GM21619 (cell line): ENCODE measurements around the gene ACSS1.
A peak's percentile ranks its signal among the peaks of the same experiment; 100 is the strongest.

Experiments
- ATAC-seq: cut with Tn5 transposase; IDR thresholded peaks from one replicate; pipeline ENCODE4 v1.9.1; 2021; ENCODE audit not compliant: unreplicated experiment

ACSS1 gene

DNA sequence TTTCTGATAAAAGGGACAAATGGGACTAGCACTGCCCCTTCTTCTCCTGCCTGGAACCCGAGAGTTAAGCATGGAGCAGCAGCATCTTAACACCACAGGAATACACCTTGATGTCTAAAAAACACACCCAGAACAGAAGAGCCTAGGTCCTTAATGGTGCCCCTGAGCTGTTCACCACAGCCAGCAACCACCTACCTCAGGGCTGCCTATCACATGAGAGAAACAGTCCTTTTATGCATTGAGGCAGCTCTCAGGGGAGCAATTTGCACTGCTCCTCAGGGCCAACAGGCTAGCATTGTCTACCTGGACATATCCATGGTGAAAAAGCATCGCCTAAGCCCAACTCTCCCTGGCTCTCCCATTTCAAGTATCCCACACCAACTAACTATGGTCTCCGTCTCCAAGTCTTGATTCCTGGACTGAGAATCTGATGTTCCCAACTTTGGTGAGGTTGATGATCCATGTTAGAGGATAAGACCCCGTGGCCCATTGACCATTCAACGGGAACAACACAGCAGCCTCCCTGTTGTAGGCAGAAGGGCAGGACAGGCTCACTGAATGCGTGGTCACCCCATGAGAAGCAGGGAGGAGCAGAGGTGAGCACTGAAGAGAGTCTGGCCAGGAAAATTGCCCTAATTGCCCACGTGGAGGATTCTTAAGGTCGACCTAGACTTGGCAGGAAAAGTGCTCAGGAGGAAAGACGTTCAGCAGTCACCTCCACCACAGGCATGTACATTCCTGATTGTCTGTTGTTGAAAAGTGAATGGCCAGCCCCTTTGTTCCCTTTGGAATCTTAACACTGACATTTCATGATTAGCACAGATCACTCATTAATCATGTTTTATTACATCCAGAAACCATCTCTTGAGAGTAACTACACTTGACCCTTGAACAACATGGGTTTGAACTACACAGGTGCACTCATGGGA lies 61.2 kb downstream of the ACSS1 start:
- ATAC-seq = no peak

DNA sequence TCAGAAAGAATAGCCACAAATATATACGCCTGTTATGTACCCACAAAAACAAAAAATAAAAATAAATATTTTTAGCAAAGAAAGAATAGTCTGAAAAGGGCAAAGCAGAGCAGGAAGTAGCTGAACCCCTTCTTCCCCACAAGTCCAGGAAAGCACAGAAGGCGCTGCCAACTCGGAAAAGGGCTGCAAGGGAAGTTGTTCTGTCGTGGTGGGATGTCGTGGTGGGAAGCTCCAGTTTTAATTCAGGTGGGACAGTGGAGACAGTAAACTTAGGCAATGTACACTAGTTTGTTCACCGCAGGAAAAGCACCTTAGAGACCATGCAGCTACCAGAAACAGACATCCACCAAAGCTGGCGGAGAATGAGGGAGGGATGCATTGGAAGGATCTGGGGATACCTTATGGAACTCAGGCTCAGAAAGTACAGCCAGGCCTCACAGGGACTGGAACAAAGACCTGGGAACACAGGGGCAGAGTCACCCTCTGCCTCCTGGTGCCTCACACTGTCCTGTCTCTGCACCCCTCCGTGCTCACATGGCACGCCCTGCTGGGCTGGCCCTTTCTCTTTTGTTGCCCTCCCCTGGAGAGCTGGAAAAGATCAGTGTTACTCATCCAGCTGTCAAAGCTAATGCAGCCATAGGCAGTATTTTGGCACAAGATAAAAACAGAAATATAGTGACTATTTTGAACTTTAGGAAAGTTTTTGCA lies 62.0 kb downstream of the ACSS1 start:
- ATAC-seq = no peak

DNA sequence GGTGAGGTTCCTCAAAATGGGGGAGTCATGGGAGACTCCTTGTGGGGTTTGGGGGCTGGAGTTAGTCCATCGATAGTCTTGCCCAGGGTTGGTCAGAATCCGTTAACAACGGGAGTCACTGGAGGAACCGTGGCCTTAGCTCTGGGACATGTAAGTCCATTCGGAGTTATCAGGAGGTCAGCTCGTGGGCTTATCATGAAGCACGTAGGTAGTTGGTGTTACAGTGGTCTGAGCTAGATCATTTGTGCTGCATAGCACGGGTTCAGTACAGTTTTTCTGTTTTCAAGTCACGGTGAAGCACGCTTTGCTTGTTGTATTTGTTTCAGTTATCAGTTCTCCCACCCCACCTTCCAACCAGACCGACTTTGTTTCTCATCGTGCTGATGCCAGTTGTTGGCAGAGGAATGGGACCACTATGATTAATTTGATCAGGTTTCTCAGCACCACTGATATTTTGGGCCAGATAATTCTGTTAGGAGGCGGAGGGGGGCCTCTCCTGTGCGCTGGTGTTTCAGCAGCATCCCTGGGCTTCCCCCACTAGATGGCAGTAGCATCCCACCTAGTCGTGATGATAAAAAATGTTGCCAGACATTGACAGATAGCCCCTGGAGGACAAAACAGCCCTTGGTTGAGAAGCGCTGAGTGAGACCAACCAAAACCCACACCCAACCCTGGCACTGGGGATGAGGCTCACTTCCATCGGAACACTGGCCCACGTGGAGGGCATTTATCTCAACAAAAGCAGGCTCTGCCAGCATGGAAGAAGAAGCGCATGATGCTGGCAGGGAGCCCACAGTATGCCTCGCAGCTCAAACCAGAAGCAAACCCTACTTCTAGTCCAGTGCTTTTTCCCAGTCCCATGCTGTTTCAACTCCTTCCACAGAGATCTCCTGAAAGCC lies 63.2 kb downstream of the ACSS1 start:
- no peak for ATAC-seq

DNA sequence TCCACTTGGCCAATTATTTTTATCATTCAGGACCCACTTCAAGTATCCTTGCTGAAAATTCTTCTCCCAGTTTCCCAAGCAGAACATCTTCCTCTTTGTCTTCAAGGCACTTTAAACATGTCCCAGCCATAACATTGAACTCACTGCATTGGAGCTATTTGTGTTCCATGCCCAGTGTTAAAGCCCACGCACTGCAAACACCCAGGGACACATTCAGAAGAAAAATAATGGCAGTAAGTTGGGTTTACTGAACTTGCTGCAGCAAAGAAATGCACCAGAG lies 63.8 kb downstream of the ACSS1 start:
- no peak for ATAC-seq

DNA sequence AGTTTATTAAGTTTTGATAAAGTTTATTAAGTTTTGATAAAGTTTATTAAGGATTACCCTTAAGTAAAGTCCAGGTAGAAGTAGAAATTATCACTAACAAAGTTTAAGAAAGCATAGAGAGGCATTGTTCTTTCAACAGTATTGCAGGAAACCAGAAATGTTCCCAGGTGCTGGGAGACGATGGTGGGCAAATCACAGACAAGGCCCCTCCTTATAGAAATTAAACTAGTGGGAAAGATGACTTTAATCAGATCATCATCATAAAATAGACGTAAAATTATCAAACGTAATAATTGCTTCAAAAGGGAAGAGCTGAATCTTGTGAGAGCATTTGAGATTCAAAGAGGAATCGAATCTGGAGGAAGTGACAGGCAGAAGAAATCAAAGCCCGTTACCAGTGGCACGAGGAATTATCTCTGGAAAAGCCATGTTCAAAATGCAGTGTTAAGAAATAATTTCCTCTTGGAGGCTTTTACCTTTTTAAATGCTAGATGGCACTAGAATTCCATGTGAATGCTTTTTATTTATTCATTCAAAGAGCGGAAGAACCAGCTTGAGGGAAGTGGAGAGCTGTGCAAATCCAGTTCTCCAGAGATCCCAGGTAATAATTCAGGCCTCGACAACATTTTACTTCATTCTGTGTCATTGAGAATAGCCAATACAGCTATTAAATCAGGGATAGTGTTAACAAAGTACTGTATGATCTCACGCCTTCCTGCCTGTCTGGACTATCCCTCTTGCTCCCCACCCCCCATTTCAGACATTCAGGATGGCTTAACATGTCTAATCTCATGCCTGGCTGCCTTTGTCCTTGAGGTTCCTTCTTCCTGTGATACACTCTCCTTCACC lies 64.4 kb downstream of the ACSS1 start:
- ATAC-seq = no peak

DNA sequence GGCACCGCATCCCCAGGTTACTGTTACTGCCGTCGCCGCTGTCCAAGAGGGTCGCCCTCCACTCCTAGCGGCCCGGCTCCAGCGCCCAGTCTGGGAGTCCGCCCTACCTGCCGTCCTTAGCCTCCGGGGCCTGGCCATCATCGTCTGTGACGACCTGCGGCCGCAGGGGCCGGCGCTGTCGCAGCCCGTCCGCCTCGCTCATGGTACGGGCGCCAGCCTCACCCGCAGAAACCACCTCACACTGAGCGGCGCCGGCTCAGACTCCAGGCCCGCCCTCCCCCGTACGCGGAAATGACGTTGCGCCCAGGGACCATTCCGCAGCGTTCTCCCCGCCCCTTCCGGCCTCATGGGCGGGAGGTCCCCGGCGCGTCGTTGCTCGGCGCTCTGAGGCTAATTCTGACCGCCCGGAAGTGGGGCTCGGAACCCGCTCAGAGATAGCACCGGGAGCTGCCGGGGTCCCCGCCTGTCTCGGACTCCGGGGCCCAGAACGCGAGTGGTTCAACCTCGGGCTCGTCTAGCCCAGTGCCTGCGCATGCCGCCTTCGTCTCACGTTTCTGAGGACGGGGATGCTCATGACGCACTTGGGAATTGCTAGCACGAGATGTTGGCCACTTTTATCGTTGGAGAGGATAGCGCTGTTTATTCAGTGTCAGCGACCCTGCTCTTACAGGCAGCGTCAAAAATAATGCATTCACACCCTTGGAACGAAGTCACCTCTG lies 65.3 kb downstream of the ACSS1 start, which contains the start of gene APMAP:
Gene APMAP (minus strand): TSS at position 265 of the 719 bp plus-strand sequence. CDS start 63 bp downstream, at position 202.
- ATAC-seq = peak; percentile 92

DNA sequence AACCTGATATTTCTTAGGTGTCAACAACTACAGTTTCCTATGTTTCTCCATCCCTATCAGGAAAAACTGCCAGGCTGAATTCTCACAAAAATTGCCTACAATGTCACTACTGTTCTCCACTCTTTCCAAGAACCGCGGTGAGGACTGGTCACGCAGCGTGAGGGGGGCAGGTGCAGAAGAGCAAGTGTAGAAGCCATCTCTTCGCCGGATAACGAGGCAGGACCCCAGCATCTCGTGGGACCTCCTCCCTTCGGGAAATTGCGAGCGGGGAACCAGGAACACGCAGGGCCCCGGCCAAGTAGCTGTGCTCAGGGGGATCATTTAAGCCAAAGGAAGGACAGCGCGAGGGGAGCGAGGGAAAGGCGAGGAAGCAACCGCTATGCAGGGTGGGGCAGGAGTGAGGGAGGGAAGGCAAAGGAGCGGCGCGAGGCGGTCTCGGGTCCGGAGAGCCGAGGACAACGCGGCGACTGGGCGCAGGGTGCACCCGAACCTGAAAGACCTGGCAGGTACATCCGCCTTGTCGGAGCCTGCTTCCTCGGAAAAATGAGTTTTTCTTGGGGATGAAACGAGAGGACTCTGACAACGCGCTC lies 65.9 kb downstream of the ACSS1 start:
- ATAC-seq = peak; percentile 21

DNA sequence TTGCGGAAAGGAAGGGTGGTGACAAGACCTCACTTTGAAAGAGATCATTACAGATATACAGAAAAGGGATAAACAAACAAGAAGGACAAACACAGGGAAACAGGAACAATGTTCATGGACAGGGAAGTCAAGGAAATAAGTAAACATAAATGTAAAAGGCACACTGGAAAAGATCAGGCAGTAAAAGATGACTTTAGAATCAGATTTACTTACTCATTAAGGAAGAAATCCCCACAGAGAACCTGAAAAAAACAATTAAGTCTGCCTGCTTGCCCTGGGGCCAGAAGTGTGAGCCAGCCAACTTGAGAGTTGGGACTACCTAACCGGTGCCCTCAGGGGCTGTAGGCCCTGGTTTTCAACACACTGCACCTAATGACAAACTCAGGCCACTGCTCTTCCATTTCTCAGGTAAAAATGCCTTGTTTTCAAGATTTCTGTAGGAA lies 67.1 kb downstream of the ACSS1 start:
- no peak for ATAC-seq

DNA sequence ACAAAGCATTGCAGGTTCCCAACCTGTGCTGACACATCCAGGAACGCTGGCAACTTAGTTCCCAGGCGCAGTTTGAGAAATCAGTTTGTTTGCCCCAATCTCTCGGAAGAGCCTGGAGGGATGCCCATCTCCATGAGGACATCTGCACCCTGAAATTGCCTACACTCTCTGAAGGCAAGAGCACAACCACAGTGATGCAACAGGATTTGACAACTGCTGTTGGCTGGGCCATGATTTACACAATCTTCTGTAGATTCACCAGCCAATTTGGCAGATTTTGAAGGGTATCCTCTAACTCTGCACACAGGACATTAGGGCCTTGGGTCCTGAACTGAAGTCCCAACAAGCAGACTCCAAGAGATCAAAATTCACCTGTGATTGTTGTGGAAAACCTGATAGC lies 68.8 kb downstream of the ACSS1 start:
- no peak for ATAC-seq

DNA sequence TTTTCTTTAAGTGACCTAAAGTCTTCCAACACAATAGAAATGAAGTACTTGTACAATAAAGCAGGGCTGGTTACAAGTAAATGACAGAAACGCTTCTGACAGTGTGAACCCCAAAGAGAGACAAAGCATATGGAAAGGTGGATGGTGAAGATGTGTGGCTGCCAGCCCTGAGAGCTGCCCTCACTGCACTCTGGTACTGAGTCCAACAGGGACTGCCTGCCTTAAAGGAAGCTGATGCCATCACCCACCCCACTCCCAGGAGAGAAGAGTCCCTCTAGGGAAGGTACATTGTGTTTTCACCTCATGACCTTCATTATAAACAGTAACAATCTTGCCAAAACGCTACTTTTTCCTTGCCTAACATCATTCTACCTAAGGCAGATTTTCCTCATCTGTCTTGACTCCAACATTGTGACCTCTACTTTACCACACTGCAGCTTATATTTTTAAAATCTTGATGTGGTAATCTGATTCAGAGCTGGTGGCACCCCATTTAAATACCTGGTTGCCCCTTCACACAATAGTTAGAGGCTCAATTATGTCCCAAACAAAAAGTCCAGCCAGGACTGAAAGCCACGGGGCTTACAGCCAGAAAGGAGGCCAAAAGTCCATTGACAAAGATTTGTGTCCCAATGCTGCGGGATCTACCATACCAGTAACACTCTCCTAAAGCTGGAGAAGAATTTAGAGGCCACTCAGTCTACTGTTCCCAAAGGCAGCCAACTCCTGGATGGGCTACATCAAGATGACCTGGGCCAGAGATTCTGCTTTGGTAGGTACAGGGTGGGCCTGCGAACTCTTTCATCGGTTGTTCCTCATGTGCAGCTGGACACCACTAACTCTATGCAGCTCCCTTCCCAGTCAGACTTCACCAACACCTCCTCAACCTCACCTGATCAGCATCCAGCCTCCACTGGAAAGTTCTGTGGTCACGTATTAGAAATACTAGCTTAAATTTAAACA lies 69.8 kb downstream of the ACSS1 start:
- no peak for ATAC-seq

DNA sequence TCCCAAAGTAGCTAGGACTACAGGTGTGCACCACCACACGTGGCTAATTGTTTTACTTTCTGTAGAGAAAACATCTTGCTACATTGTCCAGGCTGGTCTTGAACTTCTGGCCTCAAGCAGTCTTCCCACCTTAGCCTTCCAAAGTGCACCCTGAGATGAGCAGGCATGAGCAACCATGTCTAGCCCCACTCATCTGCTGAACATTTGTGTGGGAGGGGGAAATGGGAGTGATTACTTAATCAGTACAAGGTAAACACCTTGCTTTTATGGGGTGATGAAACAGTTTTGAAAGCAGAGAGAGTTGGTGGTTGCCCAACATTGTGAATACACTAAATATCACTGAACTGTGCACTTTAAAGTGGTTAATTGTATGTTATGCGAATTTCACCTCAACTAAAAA lies 70.7 kb downstream of the ACSS1 start:
- no peak for ATAC-seq

DNA sequence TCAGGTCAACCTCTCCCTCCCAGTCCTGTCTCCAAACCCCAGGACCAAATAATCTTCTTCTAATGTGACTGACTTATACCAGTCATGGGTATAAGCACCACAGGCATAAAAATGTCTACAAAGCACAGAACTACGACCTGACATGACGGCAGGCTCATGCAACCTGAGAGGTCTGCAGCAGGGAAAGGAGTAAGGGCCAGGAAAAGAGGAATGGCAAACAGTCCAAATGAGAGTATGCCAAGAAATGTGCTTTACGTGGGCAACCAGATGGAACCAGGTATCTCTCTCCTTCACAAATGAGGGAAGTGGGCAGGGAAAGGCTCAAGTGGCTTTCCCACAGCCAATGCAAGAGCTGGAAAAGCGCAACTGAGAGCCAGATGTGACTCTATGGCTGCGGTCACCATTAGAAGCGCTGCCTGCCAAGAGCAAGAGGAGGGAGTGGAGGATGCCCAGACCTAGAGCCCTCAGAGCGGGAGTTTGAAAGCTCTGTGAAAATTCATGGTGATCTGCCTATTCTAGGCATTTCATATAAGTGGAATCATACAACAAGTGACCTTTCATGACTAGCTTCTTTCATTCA lies 71.4 kb downstream of the ACSS1 start:
- ATAC-seq = no peak

DNA sequence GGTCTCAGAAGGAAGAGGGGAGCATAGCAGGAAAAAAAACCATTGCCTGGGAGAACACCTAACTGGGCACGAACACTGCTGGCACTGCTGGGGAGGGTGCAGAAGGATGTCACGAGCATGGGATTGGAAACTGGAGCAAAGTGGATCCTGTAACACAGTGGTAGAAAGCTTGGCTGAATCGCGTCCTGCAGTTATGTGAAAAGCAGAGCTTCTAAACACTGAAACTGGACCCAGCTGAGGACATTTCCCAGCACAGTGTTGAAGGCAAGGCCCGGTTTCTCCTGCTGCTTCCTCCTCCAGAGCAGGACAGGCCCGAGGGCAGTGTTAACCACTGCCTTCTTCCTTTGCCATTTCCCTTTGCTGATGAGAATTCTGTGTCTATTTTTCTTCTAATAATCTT lies 72.1 kb downstream of the ACSS1 start:
- ATAC-seq = no peak

DNA sequence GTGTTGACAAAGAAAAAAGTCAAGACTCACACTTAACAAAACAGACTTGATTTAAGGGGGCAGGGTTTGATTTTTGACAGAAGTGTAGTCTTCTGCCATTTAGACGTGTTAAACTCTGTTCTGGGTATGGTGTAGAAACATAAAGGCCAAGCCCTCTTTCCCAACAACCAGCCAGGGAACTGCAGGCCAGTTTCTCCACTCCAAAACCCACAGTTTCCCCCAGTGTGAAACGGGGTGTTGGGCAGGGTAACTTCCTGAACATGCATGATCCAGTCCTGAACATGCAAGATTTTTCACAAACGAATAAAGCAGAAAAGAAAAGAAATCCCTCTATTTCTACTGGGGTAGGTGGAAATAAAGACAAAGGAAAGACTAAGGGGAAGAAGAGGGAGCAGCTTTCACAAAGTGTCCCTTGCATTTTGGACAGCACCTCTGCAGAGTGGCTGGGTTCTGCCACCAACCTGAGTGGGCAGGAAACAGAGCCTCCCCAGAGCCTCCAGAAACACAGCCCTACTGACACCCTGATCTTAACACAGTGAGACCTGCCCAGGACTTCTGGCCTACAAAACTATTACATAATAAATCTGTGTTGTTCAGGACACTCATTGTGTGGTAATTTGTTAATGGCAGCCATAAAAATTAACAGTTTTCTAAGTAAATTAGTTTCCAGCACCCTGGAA lies 72.8 kb downstream of the ACSS1 start:
- no peak for ATAC-seq

DNA sequence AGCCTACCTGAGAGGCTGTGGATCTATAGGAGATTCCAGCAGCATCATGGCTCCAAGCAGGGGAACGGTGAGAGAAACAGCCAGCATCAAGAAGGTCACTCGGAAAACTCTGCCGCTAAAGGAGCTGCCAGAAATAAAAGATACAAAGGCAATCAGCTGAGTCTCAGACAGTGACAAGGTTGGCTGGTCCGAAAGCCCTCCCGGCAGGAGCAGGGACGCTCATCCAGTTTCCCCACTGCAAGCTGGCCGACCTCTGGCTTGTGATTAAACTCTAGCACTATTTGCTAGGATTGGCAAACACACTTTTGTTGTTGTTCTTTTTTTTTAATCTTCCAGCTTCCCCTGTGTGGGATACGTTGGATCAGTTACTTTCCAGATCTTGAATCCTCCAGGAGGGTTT lies 74.0 kb downstream of the ACSS1 start:
- ATAC-seq = no peak

DNA sequence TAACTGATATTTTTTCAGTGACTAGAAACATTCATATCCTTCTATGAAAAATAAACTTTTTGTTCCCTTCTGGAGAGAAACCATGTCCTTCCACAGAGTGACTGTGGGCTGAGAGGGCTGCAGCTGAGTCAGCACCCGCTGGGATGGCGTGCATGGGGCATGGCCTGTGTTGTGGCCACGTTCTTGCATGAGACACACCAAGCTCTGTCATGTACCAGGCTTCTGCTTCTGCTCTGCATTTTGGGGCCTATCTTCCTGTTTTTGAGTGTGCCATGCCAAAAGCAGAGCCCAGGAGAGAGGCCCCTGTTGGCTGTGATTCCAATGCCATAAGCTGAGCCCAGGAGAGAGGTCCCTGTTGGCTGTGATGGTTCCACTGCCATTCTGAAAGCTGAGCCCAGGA lies 76.1 kb downstream of the ACSS1 start:
- no peak for ATAC-seq

DNA sequence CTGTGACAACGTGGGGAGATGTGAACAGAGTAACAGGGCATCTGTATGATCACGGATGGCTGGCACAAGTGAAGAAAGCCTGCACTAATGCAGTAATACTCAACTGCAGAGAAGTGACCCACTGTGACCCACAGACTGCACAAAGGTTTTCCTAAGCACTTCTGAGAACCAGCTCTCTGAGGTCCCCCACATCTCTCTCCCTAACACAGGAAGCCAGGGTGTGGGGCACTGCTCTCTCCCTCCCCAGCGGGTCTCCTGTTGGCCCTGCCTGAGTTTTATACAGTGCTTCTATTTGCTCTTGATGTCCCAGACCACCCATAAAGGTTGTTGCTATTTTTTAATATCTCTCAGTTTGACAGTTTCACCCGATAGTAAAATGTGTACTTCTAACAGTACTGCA lies 76.7 kb downstream of the ACSS1 start:
- no peak for ATAC-seq
